Amygdala (tissue), 56 donors: ENCODE data around the gene TBCD.
"Not testable (repeated sequence)": the region's sequence is repeated elsewhere in the genome, so short reads cannot be mapped to it uniquely, and the experiment has no call there.

ENCODE experiments used
- DNase-seq, 56 donors: peaks; one replicate each; lab custom pipeline; 2025; lab: John Stamatoyannopoulos, UW

The TBCD gene

DNA sequence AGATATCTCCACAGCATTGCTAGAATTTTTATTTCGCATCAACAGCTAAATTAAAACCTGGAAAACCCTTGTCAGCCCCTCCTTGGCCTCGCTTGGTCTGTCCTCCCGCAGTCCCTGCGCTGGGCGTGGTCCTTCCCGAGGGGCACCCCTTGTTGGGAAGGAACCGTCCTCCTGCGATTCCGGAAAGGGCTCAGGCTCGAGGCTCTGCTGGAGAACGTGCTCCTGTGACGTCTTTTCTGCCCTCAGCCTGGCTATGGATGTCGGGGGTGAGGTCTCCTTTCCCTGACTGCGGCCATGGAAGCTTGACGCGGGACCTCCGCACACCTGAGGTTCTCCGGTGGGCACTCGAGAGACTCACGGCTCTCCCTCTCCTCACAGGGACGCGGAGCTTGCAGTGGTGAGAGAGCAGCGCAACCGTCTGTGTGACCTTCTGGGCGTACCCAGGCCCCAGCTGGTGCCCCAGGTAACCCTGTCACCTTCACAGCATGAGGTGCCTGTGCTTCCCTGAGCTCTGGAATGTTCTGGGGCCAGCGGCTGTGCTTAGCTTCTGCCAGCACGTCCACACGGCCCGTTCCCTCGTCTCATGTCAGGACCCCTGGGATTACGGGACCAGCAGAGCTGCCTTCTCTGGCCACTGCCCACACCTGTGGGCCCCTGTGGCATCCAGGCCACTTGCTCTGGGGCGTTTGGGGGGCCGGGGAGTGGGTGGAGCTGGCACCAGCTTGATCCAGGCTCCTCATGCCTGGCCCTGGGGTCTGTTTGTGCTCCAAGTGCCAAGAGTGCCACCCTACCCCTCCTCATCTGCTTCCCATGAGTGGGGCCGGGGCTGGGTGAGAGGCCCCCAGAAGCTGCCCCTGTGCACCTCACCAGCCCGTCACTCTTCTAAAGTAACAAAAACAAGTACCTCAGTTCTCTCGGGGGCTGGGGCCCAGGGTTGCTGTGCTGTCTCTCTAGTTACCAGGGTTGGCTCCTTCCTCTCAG lies 189.4 kb downstream of the TBCD start:
- DNase-seq: no peak

DNA sequence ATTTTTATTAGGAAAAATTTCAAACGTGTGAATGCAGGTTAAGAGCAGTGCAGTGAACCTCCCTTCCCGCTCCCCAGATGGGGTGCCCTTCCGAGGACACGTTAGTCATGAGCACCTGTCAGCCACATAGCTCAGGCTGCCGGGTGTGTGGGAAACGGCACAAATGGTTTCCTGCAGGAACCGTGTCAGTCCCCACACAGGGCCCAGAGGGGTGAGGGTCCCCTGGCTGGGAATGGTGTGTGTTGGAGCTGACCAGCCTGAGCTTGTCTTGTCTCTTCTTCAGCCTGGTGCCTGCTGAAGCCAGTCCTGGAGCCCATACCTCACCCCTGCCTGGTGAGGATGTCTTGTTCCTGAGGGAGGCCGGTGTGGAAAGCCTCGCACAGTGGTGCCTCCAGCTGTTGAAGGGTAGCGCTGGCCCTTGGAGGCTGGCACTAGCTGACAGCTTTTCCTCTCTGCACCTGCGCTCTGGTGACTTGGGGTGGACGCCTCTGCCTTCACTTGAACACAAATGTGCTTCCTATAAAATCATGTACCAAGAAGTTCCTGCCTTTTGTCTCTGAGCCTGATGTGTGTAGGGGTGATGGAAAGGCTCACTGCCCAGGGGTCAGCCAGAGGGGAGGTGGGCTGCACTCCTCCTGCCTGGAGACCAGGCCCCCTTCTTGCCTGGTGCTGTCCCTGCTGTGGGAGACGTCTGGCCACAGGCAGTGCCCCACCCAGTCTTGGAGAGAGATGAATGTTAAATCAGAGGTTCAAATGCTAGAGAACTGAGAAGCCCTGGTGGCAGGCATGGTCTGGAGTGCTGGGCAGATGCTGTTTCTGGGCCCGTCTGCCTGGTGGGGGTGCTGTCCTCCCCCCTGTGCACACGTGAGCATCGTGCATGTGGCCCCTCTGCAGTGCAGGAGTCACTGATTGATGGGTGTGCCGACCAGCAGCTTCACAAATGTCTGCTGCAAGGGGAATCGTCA lies 190.6 kb downstream of the TBCD start:
- DNase-seq: no peak

DNA sequence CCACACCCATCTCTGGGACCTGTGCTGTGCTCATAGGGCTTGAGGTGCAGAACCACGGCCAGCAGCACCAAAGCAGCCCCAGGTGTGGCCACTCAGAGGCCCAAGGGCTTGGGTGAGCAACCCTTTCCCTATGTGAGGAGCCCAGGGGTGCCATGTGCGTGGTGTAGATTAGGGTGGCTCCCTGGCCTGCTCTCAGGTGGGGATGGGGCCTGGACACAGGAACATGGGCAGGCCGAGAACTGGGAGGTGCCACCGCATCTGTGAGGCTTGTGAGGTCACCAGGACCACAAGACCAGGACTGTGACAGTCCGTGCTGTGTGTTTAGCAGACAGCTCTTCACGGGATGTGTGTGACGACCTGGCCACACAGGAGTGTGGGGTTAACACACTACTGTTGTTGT lies 191.5 kb downstream of the TBCD start:
- DNase-seq: no peak

DNA sequence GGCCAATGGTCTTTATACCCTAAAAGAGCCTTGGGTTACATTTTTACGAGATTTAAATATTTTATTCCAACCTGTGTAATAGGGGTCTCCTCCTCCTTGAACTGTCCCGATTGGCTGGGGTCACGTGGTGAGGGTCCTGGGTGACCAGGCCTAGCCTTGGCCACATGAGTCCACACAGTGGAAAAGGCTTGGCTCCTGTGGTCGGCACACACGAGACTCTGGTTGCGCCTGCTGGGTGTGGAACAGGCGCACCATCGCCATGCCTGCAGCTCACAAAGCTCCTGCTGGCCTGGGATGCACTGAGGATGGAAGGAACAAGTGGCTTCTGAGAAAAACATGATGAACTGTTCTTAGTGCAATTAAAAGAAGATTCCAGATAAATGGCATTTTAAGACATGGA lies 191.9 kb downstream of the TBCD start:
- no peak for DNase-seq

DNA sequence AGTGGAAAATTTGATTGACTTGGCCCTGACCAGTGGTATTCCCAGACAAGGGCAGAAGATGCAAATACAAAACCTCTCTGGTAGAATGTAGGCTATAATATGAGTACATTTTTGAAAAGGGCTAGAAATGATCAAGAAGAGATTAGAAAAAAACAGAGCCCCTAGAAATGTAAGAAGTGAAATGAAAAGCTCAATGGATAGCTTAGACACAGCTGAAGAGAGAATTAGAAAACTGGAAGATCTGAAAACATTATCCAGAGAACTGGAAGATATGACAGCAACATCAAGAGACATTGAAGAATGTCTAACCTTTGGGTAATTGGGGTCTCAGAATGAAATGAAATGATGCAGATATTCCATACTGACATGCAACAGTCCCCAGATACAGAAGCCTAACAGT lies 193.1 kb downstream of the TBCD start:
- DNase-seq: no peak

DNA sequence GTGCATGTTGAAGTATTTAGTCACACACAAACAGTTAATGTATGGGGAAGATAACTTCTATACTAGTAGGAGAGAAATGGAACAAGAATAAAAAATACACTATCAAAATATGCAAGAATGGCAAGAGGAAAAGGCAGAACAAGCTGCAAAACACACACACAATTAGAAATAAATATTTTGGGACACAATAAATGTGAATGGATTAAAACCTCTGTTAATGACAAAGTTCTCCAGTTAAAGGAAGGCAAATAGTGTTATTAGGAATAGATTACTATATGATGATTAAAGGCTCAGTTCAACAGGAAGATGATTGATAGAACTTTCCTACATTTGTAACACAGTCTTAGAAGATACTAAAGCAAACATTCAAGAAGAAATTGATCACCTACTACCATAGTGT lies 194.2 kb downstream of the TBCD start:
- DNase-seq: no peak

DNA sequence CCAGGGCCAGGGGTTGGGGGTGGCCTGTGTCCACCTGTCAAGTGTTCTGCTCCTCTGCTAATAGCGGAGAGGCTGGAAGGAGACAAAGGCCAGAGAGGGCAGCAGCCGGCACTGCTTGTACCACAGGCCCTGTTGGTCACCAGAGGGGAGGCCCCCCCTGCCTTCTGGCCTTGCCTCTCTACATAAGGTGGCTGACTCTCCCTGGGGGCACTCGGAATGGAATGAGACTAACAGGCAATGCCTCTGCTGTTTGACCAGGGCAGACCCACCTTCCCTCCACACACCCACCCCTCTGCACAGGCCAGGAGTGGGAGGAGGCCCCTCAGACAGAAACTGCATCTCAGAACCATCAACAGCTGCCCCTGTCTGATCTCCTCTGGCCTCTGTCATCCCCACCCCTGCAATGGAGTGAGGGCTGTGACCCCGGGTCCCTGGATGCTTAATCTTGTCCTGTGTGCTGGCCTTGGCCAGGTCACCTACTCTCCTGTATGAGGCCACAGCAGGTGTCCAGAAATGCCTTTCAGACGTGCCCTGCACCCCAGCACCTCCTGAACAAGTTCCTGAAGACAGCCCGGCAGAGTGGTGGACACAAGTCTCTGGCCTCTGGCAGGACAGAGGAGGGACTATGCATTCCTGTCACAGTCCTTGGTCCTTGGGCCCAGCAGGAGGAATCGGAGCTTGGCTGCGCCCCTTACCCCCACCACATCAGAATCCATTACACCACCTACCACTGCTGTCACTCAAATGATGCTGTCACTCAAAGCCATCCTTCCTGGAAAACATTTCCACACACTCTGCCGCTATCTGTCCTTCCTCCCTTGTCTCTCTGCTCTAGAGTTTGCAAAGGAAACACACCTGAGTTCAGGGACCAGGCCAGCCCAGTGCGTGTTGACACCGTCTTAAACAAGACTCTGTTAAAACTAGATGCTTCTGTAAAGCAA lies 195.5 kb downstream of the TBCD start:
- DNase-seq: no peak

DNA sequence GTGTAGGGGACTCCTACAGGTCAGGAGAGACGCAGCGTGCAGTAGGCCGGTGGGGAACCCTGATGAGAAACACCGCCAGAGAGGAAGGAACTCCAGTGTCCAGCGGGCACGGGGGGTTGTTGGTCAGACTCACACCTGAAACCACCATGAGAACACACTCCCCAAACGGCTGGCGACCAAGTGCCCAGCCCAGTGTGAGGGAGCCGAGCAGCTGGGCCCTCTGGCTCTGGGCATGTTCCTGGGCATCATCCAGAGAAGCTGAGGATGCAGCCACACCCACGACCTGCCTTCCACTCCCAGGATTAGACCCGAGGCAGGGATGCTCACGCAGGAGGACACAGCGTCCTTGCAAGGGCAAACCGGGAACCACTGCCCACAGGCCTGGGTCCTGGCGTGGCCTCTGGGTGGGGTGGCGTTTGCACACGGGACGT lies 196.2 kb downstream of the TBCD start:
- no peak for DNase-seq

DNA sequence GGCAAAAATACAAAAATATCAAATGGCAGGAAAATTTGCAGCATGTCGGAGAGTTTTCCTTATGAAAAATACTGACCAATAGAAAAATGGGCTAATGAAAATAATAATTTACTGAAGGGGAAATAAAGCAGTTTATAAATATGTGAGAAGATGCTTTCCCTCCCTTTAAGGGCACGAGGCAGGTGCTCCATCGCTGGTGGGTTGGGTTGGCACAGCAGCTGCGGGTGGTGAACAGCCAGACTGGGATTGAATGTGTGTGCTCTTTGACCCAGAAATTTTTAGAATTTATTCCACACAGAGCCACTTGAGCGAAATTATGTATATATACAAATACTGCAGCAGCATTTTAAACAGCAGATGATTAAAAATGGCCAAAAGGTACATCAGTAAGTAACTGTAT lies 197.1 kb downstream of the TBCD start:
- DNase-seq: no peak

DNA sequence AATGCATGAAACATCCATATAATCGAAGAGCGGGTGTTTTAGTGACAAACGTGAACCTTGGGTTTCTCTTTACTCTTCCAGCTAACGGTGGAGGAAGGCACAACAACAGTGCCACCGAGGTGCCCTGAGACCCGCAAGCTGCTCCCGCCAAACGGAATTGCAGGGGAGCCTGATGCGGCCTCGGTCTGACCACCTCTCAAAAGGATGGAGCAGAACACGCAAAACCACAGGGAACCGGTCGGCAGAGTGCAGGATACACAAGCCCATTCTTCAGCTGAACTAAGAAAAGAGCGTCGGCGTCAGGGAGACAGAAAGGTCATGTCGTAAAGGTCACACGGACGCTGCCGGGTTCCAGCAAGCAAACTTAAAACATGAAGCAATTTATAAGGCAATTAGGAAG lies 197.5 kb downstream of the TBCD start:
- DNase-seq: no peak

DNA sequence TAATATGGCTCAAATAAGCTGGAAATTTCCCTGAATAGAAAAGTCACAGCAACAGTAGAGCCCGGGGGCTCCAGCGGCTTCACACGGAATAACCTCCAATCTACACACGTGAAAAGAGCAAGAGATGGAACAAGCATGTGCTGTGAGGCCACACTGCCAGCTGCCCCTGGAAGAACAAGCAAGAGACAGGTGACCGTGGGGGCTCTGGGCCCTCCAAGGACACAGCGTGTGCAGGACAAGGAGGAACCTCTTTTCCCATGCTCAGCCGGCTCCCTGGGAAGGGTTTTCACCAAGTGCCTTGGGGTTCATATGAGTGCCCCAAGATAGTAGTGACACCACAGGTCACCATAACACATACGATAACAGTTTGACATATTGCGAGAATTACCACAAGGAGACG lies 198.1 kb downstream of the TBCD start:
- DNase-seq: no peak

DNA sequence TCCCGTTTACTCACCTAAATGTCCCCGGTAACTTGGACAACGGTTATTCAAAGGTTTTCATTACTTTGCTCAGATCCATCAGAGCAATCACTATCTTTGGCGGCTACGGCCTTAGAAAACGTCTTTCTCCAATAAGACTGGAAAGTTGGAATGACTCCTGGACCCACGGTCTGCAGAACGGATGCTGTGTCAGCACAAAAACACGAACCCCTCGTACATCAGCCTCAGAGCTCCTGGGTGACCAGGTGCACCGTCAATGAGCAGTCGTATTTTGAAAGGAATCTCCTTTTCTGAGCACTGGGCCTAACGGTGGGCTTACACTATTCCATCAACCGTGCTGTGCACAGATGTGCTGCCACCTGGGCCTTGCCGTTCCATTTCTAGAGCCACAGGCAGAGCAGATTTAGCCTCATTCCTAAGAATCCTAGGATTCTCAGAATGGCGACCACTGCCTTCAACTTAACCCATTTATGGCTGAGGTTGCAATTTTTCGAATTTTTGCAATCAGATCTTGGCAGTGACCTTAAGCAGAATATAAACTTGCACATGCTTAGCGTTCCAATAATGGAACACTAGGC lies 198.7 kb downstream of the TBCD start:
- DNase-seq: no peak

DNA sequence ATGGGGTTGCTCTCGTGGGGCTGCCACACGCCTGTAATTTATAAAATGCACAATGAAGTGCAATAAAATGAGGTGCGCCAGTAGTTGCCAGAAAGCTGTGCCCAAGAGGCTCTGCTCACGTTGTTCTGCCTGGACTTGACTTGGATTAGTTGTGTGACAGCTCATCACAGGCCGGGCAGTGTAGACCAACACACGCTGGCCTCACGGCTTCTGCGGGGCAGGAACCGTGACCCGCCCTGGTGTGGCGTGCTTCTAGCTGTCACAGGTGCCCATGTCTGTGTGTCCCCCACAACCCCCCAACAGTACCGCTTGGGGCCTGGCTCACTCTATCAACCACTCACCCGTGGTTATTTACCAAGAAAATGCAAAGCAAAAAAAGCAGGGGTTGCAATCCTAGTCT lies 200.2 kb downstream of the TBCD start:
- no peak for DNase-seq

DNA sequence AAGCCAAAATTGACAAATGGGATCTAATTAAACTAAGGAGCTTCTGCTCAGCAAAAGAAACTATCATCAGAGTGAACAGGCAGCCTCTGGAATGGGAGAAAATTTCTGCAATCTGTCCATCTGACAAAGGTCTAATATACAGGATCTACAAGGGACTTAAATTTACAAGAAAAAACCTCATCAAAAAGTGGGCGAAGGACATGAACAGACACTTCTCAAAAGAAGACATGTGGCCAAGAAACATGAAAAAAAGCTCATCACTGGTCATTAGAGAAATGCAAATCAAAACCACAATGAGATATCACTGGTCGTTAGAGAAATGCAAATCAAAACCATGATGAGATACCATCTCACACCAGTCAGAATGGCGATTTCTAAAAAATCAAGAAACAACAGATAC lies 203.2 kb downstream of the TBCD start:
- not testable (repeated sequence) for DNase-seq

DNA sequence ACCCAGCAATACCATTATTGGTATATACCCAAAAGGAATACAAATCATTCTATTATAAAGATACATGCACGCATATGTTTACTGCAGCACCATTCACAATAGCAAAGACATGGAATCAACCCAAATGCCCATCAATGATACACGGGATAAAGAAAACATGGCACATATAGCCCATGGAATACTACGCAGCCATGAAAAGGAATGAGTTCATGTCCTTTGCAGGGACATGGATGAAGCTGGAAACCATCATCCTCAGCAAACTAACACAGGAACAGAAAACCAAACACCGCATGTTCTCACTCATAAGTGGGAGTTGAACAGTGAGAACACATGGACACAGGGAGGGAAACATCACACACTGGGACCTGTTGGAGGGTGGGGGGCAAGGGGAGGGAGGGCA lies 203.8 kb downstream of the TBCD start:
- not testable (repeated sequence) for DNase-seq

DNA sequence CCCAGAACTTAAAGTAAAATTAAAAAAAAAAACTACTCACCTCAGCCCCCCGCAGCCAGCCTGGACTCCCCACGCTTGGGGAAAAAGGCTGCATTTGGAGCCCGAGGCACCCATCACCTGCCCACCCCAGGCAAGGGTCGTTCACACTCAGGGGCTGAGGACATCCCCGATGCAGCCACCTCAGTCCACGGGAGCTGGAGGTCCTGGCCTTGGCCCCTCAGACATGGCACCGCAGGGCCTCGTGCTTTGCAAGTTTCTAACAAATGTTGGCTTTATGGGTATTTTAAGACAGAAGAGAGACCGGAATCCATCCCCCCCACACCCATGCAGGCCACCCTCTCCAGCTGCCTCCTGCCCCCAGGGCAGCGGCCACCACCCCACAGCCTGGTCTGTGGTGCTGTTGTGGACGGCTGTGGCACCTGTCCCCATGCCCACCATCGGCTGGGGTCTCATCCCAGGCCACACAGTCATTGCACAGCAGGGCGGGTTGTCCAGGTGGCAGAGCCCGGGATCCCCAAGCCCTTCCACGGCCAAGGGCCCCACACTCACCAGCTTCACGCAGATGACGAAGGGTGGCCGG lies 204.4 kb downstream of the TBCD start:
- no peak for DNase-seq

DNA sequence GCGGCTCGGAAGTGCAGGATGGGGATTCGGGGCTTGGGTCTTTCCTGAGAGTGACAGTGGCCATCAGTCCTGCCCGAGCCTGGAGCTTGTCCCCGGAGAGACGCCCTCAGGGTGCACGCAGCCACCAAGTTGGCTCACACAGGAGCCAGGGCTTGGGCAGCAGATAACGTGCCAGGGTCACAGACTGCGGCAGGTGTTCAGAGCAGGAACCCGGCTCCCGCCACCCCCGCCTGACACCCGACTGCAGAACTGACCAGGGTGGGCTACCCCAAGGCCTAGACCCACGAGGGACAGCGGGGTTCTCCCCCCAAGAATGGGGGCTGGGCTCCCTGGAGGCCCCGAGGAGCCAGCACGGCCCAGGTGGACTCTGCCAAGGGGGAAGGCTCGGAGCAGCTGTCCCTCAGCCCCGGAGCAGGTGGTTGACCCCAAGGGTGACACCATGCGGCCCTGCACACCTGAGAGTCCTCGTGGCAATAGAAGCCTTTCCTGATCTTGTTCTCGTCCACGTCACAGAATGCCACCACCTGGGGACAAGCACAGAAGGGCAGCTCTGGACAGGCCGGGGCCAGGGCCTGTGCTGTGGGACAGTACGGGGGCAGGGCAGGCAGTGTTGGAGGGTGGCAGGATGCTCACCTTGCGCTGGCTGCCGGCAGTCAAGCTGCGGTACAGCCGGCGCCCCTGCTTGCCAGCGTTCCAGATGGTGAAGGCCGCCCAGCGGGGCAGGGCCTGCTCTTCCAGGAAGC lies 205.0 kb downstream of the TBCD start:
- no peak for DNase-seq

DNA sequence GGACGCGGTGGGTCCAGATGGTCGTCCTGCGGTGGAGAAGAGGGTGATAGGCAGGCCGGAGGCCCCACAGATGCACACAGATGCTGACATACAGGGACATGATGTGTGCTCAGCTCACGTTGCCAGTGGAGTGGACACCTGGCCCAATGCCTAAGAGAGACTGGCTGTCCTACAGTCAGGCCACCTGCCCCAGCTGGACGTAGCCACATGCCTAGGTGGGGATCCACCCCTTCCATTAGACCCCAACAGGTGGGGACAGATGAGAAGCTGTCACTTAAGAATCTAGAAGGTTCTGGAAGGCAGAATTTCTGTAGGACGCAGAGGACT lies 205.6 kb downstream of the TBCD start:
- no peak for DNase-seq
